HepG2 (cell line): Measurements from ENCODE around the gene GALR2. TPM values are rescaled to one million over a fixed set of nuclear protein-coding genes. Genes with fewer than 3 reads are reported as not detected.

Experiments
- ARNT ChIP-seq: fragments of 450-650 bp; IDR thresholded peaks from 2 replicates; pipeline ENCODE4 v1.6.1; 2017
- DR1 ChIP-seq: sonication (generic); formaldehyde crosslinking; IDR thresholded peaks from 2 replicates; pipeline ENCODE4 v1.8.0; 2021; ENCODE audit warnings: mild to moderate bottlenecking, missing genetic modification reagents, inconsistent platforms
- HOXD1 ChIP-seq: sonication (generic); formaldehyde crosslinking; IDR thresholded peaks from 2 replicates; pipeline ENCODE4 v1.5.0; 2020; ENCODE audit warnings: missing genetic modification reagents
- NFKB2 ChIP-seq: sonication (generic); formaldehyde crosslinking; IDR thresholded peaks from 2 replicates; pipeline ENCODE4 v1.4.0; 2020; ENCODE audit warnings: missing genetic modification reagents, borderline replicate concordance
- NR1H2 ChIP-seq: sonication (generic); formaldehyde crosslinking; IDR thresholded peaks from 2 replicates; pipeline ENCODE4 v1.8.1; 2022; ENCODE audit warnings: low read depth, missing genetic modification reagents, borderline replicate concordance
- PPARG ChIP-seq: conservative IDR thresholded peaks from 2 replicates; pipeline ENCODE4 v1.6.1; 2016; ENCODE audit warnings: missing biosample characterization, missing genetic modification reagents
- SMAD9 ChIP-seq: sonication (generic); formaldehyde crosslinking; IDR thresholded peaks from 2 replicates; pipeline ENCODE4 v1.5.1; 2020; ENCODE audit warnings: mild to moderate bottlenecking, missing genetic modification reagents
- SUZ12 ChIP-seq: fragments of 150-350 bp; IDR thresholded peaks from 2 replicates; pipeline ENCODE4 v1.6.1; 2014; ENCODE audit warnings: low read depth, low read length
- ZNF547 ChIP-seq: sonication (generic); formaldehyde crosslinking; IDR thresholded peaks from 2 replicates; pipeline ENCODE4 v1.5.1; 2020; ENCODE audit warnings: mild to moderate bottlenecking, missing genetic modification reagents
- ZNF572 ChIP-seq: sonication (generic); formaldehyde crosslinking; IDR thresholded peaks from 2 replicates; pipeline ENCODE4 v1.5.1; 2020; ENCODE audit warnings: mild to moderate bottlenecking, missing genetic modification reagents
- polyA plus RNA-seq, 8 experiments: library from polyadenylated mRNA; depleted of rRNA in 3 of 8; stranded (reverse) in 7 of 8; unstranded in 1 of 8; fragments of >200 nt; fragmentation: Illumina TruSeq in 4 of 8; extraction: Trizol in 4 of 8; gene quantifications; 2 replicates each; pipeline versions ENCODE4 v1.2.1 to v1.2.3, GENCODE V29; 2011 to 2016; ENCODE audit warnings: low read depth in 4 of 8, missing spikeins in 1 of 8, mixed read lengths in 1 of 8; ENCODE audit not compliant: insufficient read depth in 1 of 8
- total RNA-seq, 5 experiments: library from RNA; depleted of rRNA; stranded (reverse); fragments of >200 nt; fragmentation: Illumina TruSeq; extraction: Trizol; gene quantifications; 2 replicates each; pipeline ENCODE4 v1.2.3, GENCODE V29; 2016; ENCODE audit warnings: low read depth in 1 of 5
- TF ChIP-seq, protein P1 (sequence below): IDR thresholded peaks from 2 replicates; pipeline ENCODE4 v1.4.0; 2020; ENCODE audit warnings: mild to moderate bottlenecking, missing genetic modification reagents
- TF ChIP-seq, protein P2 (sequence below): sonication (generic); formaldehyde crosslinking; IDR thresholded peaks from 2 replicates; pipeline ENCODE4 v1.5.0; 2020; ENCODE audit warnings: mild to moderate bottlenecking, missing genetic modification reagents
- TF ChIP-seq, protein P3 (sequence below): IDR thresholded peaks from 2 replicates; pipeline ENCODE4 v1.6.1; 2012; ENCODE audit warnings: low read length, improper control_type of control experiment
- TF ChIP-seq, protein P4 (sequence below): sonication (generic); formaldehyde crosslinking; IDR thresholded peaks from 2 replicates; pipeline ENCODE4 v1.5.0; 2020; ENCODE audit warnings: mild to moderate bottlenecking, missing genetic modification reagents, borderline replicate concordance
- TF ChIP-seq, protein P5 (sequence below): sonication (generic); formaldehyde crosslinking; IDR thresholded peaks from 2 replicates; pipeline ENCODE4 v1.4.0; 2020; ENCODE audit warnings: mild to moderate bottlenecking, missing genetic modification reagents

GALR2 gene
- total and polyA plus RNA-seq, 2 of the 13 experiments (the other 11 are each of a cell fraction or from before 2014, with no cell fraction given) = 0.48 to 0.58 TPM

DNA sequence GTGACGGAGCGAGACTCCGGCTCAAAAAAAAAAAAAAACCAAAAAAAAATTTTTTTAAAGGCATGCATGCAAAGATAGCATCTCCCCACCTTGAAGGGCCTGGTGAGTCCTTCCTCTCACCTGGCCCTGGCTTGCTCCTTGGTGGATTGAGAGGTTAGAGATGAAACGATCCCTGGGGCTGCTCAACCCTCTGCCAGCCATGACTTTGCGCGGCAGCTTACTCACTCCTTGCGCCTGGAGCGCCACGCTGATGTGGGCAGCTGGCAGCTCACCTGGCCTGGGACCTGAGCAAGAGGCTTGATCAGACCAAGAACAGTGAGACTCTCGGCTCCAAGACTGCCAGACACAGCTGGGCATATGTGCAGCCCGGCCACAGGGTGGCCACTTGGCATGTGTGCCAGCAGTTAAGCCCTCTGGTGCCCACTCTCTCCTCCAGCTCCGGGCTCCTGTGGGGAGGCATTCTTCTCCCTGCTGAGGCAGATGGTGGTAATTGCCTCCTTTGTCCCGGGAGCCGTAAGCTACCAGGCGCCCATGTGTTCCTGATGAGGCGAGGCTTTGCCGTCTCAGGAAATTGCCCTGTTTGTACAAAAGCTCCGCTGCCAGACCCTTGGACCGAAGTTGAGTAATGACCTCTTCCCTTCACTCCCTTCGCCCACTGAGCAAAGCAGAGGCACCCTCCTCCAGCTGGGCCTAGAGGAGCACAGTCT lies 42.4 kb upstream of the GALR2 start (continued):
- TF ChIP-seq, protein P1, sequence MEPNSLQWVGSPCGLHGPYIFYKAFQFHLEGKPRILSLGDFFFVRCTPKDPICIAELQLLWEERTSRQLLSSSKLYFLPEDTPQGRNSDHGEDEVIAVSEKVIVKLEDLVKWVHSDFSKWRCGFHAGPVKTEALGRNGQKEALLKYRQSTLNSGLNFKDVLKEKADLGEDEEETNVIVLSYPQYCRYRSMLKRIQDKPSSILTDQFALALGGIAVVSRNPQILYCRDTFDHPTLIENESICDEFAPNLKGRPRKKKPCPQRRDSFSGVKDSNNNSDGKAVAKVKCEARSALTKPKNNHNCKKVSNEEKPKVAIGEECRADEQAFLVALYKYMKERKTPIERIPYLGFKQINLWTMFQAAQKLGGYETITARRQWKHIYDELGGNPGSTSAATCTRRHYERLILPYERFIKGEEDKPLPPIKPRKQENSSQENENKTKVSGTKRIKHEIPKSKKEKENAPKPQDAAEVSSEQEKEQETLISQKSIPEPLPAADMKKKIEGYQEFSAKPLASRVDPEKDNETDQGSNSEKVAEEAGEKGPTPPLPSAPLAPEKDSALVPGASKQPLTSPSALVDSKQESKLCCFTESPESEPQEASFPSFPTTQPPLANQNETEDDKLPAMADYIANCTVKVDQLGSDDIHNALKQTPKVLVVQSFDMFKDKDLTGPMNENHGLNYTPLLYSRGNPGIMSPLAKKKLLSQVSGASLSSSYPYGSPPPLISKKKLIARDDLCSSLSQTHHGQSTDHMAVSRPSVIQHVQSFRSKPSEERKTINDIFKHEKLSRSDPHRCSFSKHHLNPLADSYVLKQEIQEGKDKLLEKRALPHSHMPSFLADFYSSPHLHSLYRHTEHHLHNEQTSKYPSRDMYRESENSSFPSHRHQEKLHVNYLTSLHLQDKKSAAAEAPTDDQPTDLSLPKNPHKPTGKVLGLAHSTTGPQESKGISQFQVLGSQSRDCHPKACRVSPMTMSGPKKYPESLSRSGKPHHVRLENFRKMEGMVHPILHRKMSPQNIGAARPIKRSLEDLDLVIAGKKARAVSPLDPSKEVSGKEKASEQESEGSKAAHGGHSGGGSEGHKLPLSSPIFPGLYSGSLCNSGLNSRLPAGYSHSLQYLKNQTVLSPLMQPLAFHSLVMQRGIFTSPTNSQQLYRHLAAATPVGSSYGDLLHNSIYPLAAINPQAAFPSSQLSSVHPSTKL (CRISPR knock-in tag) = peak; percentile 70
- peak; percentile 56; the same call in 1 of the 2 replicates for TF ChIP-seq NFKB2 (CRISPR knock-in tag)
- no peak for TF ChIP-seq SUZ12
- TF ChIP-seq, protein P2, sequence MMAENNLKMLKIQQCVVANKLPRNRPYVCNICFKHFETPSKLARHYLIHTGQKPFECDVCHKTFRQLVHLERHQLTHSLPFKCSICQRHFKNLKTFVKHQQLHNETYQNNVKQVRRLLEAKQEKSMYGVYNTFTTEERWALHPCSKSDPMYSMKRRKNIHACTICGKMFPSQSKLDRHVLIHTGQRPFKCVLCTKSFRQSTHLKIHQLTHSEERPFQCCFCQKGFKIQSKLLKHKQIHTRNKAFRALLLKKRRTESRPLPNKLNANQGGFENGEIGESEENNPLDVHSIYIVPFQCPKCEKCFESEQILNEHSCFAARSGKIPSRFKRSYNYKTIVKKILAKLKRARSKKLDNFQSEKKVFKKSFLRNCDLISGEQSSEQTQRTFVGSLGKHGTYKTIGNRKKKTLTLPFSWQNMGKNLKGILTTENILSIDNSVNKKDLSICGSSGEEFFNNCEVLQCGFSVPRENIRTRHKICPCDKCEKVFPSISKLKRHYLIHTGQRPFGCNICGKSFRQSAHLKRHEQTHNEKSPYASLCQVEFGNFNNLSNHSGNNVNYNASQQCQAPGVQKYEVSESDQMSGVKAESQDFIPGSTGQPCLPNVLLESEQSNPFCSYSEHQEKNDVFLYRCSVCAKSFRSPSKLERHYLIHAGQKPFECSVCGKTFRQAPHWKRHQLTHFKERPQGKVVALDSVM = no peak
- TF ChIP-seq ZNF547 = peak; percentile 45; the same call in 1 of the 2 replicates
- TF ChIP-seq NR1H2 = 0 out of 2 replicates have a peak, but pooled peaks have one; percentile 56
- peak; percentile 27; the same call in 1 of the 2 replicates for TF ChIP-seq ZNF572
- TF ChIP-seq, protein P3, sequence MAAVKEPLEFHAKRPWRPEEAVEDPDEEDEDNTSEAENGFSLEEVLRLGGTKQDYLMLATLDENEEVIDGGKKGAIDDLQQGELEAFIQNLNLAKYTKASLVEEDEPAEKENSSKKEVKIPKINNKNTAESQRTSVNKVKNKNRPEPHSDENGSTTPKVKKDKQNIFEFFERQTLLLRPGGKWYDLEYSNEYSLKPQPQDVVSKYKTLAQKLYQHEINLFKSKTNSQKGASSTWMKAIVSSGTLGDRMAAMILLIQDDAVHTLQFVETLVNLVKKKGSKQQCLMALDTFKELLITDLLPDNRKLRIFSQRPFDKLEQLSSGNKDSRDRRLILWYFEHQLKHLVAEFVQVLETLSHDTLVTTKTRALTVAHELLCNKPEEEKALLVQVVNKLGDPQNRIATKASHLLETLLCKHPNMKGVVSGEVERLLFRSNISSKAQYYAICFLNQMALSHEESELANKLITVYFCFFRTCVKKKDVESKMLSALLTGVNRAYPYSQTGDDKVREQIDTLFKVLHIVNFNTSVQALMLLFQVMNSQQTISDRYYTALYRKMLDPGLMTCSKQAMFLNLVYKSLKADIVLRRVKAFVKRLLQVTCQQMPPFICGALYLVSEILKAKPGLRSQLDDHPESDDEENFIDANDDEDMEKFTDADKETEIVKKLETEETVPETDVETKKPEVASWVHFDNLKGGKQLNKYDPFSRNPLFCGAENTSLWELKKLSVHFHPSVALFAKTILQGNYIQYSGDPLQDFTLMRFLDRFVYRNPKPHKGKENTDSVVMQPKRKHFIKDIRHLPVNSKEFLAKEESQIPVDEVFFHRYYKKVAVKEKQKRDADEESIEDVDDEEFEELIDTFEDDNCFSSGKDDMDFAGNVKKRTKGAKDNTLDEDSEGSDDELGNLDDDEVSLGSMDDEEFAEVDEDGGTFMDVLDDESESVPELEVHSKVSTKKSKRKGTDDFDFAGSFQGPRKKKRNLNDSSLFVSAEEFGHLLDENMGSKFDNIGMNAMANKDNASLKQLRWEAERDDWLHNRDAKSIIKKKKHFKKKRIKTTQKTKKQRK = no peak
- no peak for TF ChIP-seq DR1
- no peak for TF ChIP-seq SMAD9 (CRISPR knock-in tag)
- TF ChIP-seq HOXD1 = peak; percentile 30
- TF ChIP-seq, protein P4, sequence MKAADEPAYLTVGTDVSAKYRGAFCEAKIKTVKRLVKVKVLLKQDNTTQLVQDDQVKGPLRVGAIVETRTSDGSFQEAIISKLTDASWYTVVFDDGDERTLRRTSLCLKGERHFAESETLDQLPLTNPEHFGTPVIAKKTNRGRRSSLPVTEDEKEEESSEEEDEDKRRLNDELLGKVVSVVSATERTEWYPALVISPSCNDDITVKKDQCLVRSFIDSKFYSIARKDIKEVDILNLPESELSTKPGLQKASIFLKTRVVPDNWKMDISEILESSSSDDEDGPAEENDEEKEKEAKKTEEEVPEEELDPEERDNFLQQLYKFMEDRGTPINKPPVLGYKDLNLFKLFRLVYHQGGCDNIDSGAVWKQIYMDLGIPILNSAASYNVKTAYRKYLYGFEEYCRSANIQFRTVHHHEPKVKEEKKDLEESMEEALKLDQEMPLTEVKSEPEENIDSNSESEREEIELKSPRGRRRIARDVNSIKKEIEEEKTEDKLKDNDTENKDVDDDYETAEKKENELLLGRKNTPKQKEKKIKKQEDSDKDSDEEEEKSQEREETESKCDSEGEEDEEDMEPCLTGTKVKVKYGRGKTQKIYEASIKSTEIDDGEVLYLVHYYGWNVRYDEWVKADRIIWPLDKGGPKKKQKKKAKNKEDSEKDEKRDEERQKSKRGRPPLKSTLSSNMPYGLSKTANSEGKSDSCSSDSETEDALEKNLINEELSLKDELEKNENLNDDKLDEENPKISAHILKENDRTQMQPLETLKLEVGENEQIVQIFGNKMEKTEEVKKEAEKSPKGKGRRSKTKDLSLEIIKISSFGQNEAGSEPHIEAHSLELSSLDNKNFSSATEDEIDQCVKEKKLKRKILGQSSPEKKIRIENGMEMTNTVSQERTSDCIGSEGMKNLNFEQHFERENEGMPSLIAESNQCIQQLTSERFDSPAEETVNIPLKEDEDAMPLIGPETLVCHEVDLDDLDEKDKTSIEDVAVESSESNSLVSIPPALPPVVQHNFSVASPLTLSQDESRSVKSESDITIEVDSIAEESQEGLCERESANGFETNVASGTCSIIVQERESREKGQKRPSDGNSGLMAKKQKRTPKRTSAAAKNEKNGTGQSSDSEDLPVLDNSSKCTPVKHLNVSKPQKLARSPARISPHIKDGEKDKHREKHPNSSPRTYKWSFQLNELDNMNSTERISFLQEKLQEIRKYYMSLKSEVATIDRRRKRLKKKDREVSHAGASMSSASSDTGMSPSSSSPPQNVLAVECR (CRISPR knock-in tag) = peak; percentile 39; the same call in 1 of the 2 replicates
- TF ChIP-seq, protein P5, sequence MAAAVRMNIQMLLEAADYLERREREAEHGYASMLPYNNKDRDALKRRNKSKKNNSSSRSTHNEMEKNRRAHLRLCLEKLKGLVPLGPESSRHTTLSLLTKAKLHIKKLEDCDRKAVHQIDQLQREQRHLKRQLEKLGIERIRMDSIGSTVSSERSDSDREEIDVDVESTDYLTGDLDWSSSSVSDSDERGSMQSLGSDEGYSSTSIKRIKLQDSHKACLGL = no peak
- TF ChIP-seq PPARG = peak; percentile 73
- no peak for TF ChIP-seq ARNT
